GM19238 (cell line): ENCODE data around the gene CWF19L1.
"Not testable (repeated sequence)": the region's sequence is repeated elsewhere in the genome, so short reads cannot be mapped to it uniquely, and the experiment has no call there.

Experiments used
- DNase-seq: peaks from one replicate; pipeline ENCODE4 v3.0.0; 2011; ENCODE audit warnings: low spot score; ENCODE audit not compliant: insufficient read length

Gene CWF19L1

GRCh38 chr10:100267239-100268104 is at the start of gene CWF19L1:
TSS of gene CWF19L1 (minus strand) at chr10:100267638. CDS start at chr10:100267593, 45 bp downstream.
- peak; percentile 64 for DNase-seq

- no peak for DNase-seq
These were observed 48.2 kb upstream of the CWF19L1 start for GRCh38 chr10:100315615-100316014.

GRCh38 chr10:100311298-100311697 is 43.9 kb upstream of the CWF19L1 start:
- no peak for DNase-seq

GRCh38 chr10:100307684-100308083 is 40.2 kb upstream of the CWF19L1 start:
- DNase-seq: no peak

- no peak for DNase-seq
These were observed 39.4 kb upstream of the CWF19L1 start for GRCh38 chr10:100306861-100307260.

GRCh38 chr10:100304414-100304813 is 37.0 kb upstream of the CWF19L1 start:
- no peak for DNase-seq

GRCh38 chr10:100303724-100304319 is 36.4 kb upstream of the CWF19L1 start:
- DNase-seq: no peak

GRCh38 chr10:100301123-100301522 is 33.7 kb upstream of the CWF19L1 start:
- not testable (repeated sequence) for DNase-seq

- DNase-seq: no peak
These were observed 29.8 kb upstream of the CWF19L1 start for GRCh38 chr10:100297242-100297641.

- DNase-seq: no peak
These were observed 25.6 kb upstream of the CWF19L1 start for GRCh38 chr10:100293066-100293465.

GRCh38 chr10:100292300-100292699 is 24.9 kb upstream of the CWF19L1 start:
- not testable (repeated sequence) for DNase-seq

GRCh38 chr10:100291356-100291755 is 23.9 kb upstream of the CWF19L1 start:
- DNase-seq: no peak

- DNase-seq: no peak
These were observed 22.2 kb upstream of the CWF19L1 start for GRCh38 chr10:100289641-100290040.

- DNase-seq: no peak
These were observed 20.8 kb upstream of the CWF19L1 start for GRCh38 chr10:100288196-100288595.

GRCh38 chr10:100287756-100288155 is 20.3 kb upstream of the CWF19L1 start:
- DNase-seq: no peak

GRCh38 chr10:100286051-100287033 is 18.9 kb upstream of the CWF19L1 start, which contains the start of gene BLOC1S2:
TSS of gene BLOC1S2 (minus strand) at chr10:100286680. CDS start at chr10:100286659, 21 bp downstream.
- DNase-seq: peak; percentile 93

- not testable (repeated sequence) for DNase-seq
These were observed 17.9 kb upstream of the CWF19L1 start for GRCh38 chr10:100285326-100285725.

GRCh38 chr10:100282907-100283306 is 15.5 kb upstream of the CWF19L1 start:
- DNase-seq: no peak

GRCh38 chr10:100276971-100277370 is 9.5 kb upstream of the CWF19L1 start:
- not testable (repeated sequence) for DNase-seq

GRCh38 chr10:100265821-100266485 is 1.5 kb downstream of the CWF19L1 start:
- DNase-seq: no peak

- DNase-seq: no peak
These were observed 13.2 kb downstream of the CWF19L1 start for GRCh38 chr10:100254191-100254590.
